Activated naive CD8-positive, alpha-beta T cell treated with anti-CD3 and anti-CD28 coated beads, Interleukin-2, amount 50 U/mL, for 24 hours (primary cell): ENCODE results near the gene SPDYE3.
"Not testable (repeated sequence)": the region's sequence is repeated elsewhere in the genome, so short reads cannot be mapped to it uniquely, and the experiment has no call there.

ENCODE experiments used
- ATAC-seq: fragments of 150-1000 bp; cut with Tn5 transposase; one replicate; pipeline ENCODE4 v1.10.0; 2021
- DNase-seq: peaks from one replicate; pipeline ENCODE4 v3.0.0; 2021
- H3K27ac Mint-ChIP-seq: one replicate; pipeline ENCODE4 v1.8.0; 2021; ENCODE audit warnings: mild to moderate bottlenecking, mixed read lengths
- H3K27me3 Mint-ChIP-seq: one replicate; pipeline ENCODE4 v1.8.0; 2021; ENCODE audit warnings: mixed read lengths
- H3K36me3 Mint-ChIP-seq: one replicate; pipeline ENCODE4 v1.8.0; 2021; ENCODE audit warnings: low read depth, mixed read lengths
- H3K4me1 Mint-ChIP-seq: one replicate; pipeline ENCODE4 v1.8.0; 2021; ENCODE audit warnings: mixed read lengths
- H3K4me3 Mint-ChIP-seq: one replicate; pipeline ENCODE4 v1.8.0; 2021; ENCODE audit warnings: mild to moderate bottlenecking, moderate library complexity, mixed read lengths
- H3K9me3 Mint-ChIP-seq: one replicate; pipeline ENCODE4 v1.8.0; 2021; ENCODE audit warnings: mixed read lengths

The SPDYE3 gene, protein sequence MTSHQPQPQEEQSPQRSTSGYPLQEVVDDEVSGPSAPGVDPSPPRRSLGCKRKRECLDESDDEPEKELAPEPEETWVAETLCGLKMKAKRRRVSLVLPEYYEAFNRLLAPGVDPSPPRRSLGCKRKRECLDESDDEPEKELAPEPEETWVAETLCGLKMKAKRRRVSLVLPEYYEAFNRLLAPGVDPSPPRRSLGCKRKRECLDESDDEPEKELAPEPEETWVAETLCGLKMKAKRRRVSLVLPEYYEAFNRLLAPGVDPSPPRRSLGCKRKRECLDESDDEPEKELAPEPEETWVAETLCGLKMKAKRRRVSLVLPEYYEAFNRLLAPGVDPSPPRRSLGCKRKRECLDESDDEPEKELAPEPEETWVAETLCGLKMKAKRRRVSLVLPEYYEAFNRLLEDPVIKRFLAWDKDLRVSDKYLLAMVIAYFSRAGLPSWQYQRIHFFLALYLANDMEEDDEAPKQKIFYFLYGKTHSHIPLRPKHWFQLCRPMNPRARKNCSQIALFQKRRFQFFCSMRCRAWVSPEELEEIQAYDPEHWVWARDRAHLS

DNA sequence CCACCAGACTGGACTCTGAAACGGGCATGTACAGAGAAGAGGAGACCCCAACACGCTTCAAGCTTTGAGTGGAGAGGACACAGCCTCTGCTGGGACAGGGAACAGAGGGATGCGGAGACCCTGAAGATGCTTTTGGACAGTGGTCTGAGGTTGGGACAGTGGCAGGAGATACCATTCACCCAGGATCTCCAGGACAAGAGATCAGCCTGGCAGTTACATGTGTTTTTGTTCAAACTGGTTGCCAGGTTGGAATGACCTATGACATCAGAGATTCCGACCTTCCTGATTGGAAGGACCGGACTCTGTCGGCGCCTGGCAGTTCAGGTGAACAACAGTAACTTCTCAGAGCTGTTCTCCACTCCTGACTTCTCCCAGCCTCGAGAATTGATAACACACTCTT lies at the start of gene SPDYE3:
TSS of gene SPDYE3 (plus strand) at position 301 of the 400 bp plus-strand sequence. CDS start 184 bp downstream, outside the sequence.
- H3K27ac Mint-ChIP-seq, DNase-seq, H3K4me3 Mint-ChIP-seq, H3K4me1 Mint-ChIP-seq, H3K9me3 Mint-ChIP-seq, H3K27me3 Mint-ChIP-seq, H3K36me3 Mint-ChIP-seq, ATAC-seq: not testable (repeated sequence)

DNA sequence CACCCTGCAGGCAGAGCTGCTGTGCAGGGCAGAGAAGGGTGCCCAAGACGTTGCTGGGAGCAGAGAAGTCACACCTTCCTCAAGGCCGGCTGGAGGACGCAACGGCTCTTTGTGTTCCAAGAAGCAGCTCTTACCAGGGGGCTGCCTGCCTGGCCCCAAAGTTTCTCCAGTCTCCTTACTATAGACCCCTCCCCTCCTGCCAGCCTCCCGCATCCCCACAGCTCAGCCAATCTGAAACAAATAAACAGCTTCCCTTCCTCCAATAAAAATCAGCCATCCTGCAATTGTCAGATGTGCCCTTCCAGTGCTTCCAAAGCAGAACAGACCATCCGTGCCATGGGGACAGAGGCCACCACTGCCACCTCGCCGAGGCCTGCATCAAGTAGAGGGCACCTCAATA lies 47.5 kb upstream of the SPDYE3 start:
- H3K27ac Mint-ChIP-seq, DNase-seq, ATAC-seq: not testable (repeated sequence)

DNA sequence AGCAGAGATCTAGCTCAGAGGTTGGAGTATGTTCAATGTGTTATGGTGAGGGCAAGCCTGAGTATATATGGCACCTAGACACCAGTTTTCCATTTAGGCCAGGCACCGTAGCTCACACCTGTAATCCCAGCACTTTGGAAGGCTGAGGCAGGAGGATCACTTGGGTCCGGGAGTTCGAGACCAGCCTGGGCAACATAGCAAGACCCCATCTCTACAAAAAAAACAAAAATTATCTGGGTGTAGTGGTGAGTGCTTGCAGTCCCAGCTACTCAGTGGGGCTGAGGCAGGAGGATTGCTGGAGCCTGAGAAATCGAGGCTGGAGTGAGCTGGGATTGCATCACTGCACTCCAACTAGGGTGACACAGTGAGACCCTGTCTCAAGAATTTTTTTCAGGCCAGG lies 44.6 kb upstream of the SPDYE3 start:
- H3K9me3 Mint-ChIP-seq, H3K27me3 Mint-ChIP-seq, ATAC-seq, H3K4me1 Mint-ChIP-seq, H3K4me3 Mint-ChIP-seq, DNase-seq, H3K27ac Mint-ChIP-seq, H3K36me3 Mint-ChIP-seq: not testable (repeated sequence)

More for the DNA sequence above, 47.5 kb upstream of the SPDYE3 start:
- H3K4me3 Mint-ChIP-seq, H3K4me1 Mint-ChIP-seq, H3K27me3 Mint-ChIP-seq, H3K36me3 Mint-ChIP-seq, H3K9me3 Mint-ChIP-seq: not testable (repeated sequence)

DNA sequence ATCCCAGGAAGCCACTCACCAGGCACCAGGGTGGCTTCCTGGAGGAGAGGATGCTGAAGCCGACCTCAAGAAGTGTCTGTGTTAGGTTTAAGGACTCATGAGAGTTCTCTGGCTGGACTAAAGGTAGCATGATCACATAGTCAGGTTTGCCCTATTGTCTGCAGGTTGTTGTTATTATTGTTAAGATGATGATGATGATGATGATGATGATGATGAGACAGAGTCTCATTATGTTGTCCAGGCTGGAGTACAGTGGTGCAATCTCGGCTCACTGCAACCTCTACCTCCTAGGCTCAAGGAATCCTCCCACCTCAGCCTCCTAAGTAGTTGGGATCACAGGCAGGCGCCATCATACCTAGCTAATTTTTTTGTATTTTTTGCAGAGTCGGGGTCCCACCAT lies 43.3 kb upstream of the SPDYE3 start:
- not testable (repeated sequence) for H3K27me3 Mint-ChIP-seq, H3K4me3 Mint-ChIP-seq, H3K27ac Mint-ChIP-seq, DNase-seq, H3K9me3 Mint-ChIP-seq, ATAC-seq, H3K36me3 Mint-ChIP-seq, H3K4me1 Mint-ChIP-seq

DNA sequence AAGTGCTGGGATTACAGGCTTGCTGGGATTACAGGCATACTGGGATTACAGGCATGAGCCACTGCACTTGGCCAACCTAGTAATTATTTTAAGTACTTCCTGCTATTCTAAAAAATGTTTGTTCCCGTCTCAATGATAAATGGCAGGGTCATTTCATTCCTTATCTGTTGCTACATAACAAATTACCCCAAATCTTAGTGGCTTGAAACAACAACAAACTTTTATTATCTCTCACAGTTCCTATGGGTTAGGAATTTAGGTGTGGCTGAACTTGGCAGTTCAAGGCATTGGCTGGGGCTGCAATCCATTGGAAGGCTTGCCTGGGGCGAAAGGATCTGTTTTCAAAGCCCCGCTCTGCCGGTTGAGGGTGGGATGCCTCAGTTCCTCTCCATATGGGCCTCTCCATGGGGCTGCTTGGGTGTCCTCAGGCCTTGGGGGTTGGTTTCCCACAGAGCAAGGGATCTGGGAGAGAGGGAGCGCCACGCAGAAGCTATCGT lies 42.8 kb upstream of the SPDYE3 start:
- H3K4me1 Mint-ChIP-seq, H3K4me3 Mint-ChIP-seq, ATAC-seq, H3K27me3 Mint-ChIP-seq, DNase-seq, H3K36me3 Mint-ChIP-seq, H3K27ac Mint-ChIP-seq, H3K9me3 Mint-ChIP-seq: not testable (repeated sequence)

DNA sequence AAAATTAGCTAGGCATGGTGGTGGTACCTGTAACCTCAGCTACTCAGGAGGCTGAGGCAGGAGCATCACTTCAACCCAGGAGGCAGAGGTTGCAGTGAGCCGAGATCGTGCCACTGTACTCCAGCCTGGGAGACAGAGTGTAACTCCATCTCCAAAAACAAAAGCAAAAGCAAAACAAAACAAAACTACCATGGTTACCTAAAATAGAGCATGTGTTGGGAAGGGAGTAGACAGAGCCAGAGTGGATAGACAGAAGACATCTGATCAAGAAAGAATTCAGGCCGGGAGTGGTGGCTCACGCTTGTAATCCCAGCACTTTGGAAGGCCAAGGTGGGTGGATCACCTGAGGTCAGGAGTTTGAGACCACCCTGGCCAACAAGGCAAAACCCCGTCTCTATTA lies 41.7 kb upstream of the SPDYE3 start:
- DNase-seq, H3K4me3 Mint-ChIP-seq, ATAC-seq, H3K27ac Mint-ChIP-seq, H3K9me3 Mint-ChIP-seq, H3K27me3 Mint-ChIP-seq, H3K36me3 Mint-ChIP-seq: not testable (repeated sequence)
- peaks cover 11% of the 10 kb centered on the region for H3K4me1 Mint-ChIP-seq

DNA sequence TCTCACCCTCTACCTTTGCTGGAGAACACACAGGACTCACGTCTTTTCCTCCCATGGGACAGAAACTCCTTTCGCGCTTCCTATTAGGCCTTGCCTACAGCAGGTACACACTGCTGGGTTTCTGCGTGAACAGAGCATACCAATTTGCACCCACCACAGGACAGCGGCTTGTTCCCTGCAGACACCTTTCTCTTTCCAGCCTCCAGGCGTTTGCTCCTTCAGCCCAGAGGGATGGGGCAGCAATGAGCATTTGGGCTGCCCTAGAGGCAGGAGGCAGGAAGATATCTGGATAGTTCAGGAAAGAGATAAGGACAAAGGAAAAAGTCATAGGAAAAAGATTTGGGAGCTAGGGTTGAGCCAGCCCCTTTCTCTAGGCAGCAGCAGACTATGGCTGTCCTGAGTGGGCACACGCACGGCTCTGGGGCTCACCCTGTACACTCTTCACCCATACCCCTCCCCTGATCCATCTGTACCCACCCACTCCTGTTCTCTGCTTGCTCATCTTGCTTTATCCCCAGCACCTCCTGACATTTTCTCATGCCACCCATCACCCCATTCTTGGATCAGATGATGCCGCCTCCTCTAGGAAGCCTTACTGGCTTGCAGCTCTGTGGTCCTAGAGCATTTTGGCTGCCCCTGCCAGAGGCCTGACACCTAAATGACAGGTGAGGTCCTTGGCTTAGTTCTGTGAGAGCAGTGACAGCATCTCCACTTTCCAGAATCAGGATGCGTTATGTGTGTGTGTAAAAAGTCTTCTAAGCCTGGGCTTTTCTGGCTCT lies 40.7 kb upstream of the SPDYE3 start:
- H3K27ac Mint-ChIP-seq = no peak overlapping the region
- ATAC-seq = no peak
- DNase-seq = no peak
- no peaks in the 10 kb centered on the region for H3K27me3 Mint-ChIP-seq
- H3K9me3 Mint-ChIP-seq = no peaks in the 10 kb centered on the region
- H3K4me3 Mint-ChIP-seq = no peak overlapping the region
- H3K36me3 Mint-ChIP-seq = no peaks in the 10 kb centered on the region
- peaks cover 13% of the 10 kb centered on the region for H3K4me1 Mint-ChIP-seq

DNA sequence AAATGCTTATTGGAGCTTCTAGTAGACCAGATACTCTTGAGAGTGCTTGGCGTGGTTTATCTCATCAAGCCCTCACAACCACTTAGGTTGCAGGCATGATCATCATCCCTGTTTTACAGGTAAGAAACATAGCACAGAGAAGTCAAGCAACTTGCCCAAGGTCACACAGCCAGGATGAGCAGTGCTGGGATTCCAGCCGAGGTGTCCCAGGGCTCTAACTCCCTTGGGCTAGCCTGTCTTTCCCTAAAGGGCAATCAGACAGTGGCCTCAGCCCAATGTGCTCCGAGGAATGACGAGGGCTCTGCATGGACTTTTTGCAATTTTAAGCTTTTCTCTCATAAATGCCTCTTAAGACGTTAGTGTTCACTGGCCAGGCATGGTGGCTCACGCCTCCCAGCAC lies 39.9 kb upstream of the SPDYE3 start:
- no peaks in the 10 kb centered on the region for H3K9me3 Mint-ChIP-seq
- H3K4me1 Mint-ChIP-seq = peaks cover 15% of the 10 kb centered on the region
- H3K4me3 Mint-ChIP-seq = no peak overlapping the region
- no peaks in the 10 kb centered on the region for H3K36me3 Mint-ChIP-seq
- ATAC-seq (no peak), DNase-seq (no peak)
- H3K27me3 Mint-ChIP-seq = no peaks in the 10 kb centered on the region
- no peak overlapping the region for H3K27ac Mint-ChIP-seq

DNA sequence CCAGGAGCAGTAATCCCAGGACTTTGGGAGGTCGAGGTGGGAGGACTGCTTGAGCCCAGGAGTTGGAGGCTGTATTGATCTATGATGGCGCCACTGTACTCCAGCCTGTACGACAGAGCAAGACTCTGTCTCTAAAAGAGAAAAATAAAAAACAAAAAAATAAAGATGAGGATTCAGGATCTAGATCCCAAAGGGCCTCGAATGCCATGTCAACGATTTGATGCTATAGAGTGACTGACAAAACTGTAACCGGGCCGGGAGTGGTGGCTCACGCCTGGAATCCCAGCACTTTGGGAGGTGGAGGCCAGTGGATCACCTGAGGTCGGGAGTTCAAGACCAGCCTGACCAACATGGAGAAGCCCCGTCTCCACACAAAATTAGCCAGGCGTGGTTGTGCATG lies 38.6 kb upstream of the SPDYE3 start:
- H3K36me3 Mint-ChIP-seq, H3K9me3 Mint-ChIP-seq, DNase-seq, ATAC-seq, H3K4me3 Mint-ChIP-seq, H3K27me3 Mint-ChIP-seq, H3K27ac Mint-ChIP-seq: not testable (repeated sequence)
- H3K4me1 Mint-ChIP-seq = peaks cover 15% of the 10 kb centered on the region

DNA sequence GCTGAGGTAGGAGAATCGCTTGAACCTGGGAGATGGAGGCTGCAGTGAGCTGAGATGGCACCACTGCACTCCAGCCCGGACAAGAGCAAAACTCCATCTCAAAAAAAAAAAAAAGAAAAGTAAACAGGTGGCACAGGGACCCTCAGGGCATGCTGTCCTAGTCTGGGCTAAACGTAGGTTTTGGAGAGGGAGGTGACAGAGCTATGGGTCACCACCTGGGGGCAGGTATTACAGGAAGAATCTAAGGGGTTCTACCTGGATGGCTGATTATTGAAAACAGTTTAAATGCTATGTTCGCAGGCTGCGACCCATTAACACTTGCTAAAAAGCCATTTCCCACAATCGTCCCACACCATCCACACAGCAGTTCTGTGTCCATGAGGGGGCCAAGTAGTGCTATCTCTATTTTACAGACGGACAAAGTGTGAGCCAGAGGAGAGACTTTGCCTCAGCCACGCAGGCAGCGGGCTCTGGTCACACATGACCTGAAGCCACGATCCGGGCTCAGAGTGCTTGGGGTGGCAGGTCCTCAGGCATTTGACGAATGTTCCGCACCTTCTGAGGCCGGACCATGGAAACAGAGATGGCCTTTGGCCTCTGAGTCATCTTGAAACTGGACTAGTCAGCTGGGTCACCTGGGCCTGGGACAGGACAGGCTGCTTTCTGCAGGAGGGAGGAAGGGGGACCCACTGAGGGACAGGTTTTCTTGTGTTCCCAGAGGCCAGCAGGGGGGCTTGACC lies 38.0 kb upstream of the SPDYE3 start:
- not testable (repeated sequence) for H3K4me3 Mint-ChIP-seq, H3K36me3 Mint-ChIP-seq, DNase-seq, ATAC-seq, H3K27me3 Mint-ChIP-seq, H3K9me3 Mint-ChIP-seq, H3K27ac Mint-ChIP-seq
- peaks cover 15% of the 10 kb centered on the region for H3K4me1 Mint-ChIP-seq

DNA sequence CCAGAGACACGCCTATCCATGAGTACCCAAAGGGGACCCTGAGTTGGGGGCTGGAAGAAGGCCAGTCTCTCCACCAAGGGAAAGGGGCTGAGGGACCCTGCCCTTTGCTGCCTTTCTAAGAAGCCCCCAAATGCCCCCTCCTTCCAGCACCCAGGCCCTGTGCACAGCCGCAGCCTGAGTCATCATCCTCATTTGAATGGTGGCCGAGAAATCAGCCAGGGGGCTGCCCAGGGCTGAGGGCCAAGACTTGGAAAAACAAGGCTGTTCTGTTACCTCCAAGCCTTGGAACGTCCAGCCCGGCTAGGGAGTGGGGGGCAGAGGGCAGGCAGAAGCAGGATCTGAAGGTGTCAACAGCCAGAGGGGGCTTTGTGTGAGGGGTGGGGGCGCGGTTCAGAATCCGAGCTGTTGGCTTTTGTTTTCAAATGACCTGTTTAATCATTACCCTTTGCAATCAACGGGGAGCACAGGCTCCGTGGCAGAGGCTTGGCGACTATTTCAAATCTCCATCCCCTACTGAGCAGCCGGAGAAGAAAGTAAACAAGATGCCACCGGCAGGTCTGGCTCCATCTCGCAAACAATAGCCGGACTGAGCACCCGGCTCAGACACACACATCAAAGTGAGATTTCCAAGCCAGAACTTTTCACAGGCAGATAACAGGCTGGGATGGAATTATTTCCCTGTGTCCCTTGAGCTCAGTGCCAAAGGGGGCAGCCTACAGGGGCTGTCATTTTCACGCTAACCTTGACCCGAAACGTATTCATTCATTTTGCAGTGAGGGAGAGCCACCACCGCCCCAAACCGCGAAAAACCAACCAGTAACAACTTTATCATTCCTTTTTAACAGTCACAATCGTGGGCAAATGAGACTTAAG lies 37.2 kb upstream of the SPDYE3 start:
- peak; percentile 9 for DNase-seq
- ATAC-seq, H3K27me3 Mint-ChIP-seq, H3K36me3 Mint-ChIP-seq, H3K9me3 Mint-ChIP-seq: not testable (repeated sequence)
- peak overlapping the region; percentile 72 for H3K4me3 Mint-ChIP-seq
- peak overlapping the region; percentile 67 for H3K27ac Mint-ChIP-seq
- peaks cover 18% of the 10 kb centered on the region for H3K4me1 Mint-ChIP-seq

DNA sequence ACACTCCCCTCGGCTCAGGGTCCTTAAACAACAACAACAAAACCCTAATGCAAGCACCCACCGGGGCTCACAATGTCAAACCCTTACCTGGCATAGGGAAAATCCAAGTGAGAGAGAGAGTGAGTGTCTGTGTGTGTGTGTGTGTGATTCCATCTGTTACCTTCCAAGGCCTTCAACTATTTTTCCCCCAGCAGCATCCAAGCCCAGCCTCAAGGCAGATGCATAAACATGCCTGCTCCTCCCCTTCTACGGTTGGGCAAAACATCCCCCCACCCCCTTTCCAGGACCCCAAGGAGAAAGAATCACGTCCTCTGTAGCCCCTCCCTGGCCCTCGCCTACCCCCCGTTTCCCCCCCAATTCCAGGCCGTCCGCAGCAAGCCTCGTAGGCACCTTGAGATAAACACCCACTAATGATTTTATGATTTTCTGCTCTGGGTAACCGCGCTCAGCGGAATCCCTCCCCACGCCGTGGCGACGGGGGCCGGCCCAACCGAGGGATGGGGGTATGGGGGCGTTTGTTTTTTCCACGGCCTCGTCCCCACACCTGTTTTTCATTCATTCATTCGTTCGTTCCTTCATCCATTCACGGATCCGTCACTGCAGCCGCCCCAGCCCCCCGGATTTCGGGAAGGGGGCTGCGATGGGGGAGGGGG lies 36.4 kb upstream of the SPDYE3 start:
- peak overlapping the region; percentile 72 for H3K4me3 Mint-ChIP-seq
- not testable (repeated sequence) for H3K27me3 Mint-ChIP-seq, ATAC-seq, H3K36me3 Mint-ChIP-seq, H3K9me3 Mint-ChIP-seq
- peaks cover 18% of the 10 kb centered on the region for H3K4me1 Mint-ChIP-seq
- peak overlapping the region; percentile 67 for H3K27ac Mint-ChIP-seq
- DNase-seq = peak; percentile 13
